ENCODE measurements around the gene RTN4RL2. TPM values are rescaled to one million over a fixed set of nuclear protein-coding genes. Genes with fewer than 3 reads are reported as not detected.
A peak's percentile ranks its signal among the peaks of the same experiment; 100 is the strongest.

Gene RTN4RL2
- total RNA-seq, 4 donors from 2014 or later: 1.2 TPM; not detected in 3

DNA sequence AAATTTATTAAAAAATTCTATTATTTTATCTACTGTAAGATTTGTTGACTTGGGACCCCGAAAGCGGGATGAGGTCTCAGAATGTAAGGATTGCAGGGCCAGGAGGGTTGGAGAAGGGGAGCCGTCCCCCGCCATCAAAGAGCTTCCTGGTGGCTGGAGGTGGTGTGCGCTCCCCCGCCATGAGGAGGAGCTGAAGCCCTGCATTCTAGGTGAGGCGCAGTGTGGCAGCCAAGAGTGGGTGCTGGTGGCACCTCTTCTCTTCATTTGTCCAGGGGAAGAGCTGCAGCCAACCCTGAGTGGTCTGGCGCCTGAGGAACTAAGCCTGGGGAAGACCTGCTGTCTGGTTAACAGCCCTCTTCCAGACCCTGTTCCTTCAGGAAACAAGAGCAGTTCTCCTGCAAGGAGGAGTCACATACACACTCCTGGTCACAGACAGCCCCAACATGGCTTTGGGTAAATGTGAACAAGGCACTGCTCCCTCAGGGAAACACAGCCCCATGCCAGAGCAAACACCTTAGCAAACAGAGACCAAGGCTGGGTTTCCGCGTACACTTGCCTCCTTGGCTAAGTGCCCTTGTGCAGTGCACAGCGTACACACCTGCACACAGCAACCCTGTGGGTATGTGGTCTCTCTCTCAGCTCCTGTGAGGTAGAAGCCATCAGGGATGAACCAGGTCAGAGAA lies 17.3 kb downstream of the RTN4RL2 start:
- H3K9me3 ChIP-seq: no peaks in the 10 kb centered on the region
- no peak overlapping the region for H3K4me3 ChIP-seq
- no peaks in the 10 kb centered on the region for H3K36me3 ChIP-seq
- H3K4me1 ChIP-seq: peaks cover 0 to 26% (median 15%) of the 10 kb centered on the region in 4 donors
- H3K27me3 ChIP-seq: no peaks in the 10 kb centered on the region
- TF ChIP-seq POLR2A (IDR thresholded peaks at IDR 0.05): no peak
- TF ChIP-seq, protein P1, sequence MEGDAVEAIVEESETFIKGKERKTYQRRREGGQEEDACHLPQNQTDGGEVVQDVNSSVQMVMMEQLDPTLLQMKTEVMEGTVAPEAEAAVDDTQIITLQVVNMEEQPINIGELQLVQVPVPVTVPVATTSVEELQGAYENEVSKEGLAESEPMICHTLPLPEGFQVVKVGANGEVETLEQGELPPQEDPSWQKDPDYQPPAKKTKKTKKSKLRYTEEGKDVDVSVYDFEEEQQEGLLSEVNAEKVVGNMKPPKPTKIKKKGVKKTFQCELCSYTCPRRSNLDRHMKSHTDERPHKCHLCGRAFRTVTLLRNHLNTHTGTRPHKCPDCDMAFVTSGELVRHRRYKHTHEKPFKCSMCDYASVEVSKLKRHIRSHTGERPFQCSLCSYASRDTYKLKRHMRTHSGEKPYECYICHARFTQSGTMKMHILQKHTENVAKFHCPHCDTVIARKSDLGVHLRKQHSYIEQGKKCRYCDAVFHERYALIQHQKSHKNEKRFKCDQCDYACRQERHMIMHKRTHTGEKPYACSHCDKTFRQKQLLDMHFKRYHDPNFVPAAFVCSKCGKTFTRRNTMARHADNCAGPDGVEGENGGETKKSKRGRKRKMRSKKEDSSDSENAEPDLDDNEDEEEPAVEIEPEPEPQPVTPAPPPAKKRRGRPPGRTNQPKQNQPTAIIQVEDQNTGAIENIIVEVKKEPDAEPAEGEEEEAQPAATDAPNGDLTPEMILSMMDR (IDR thresholded peaks at IDR 0.05): no peak
- H3K27ac ChIP-seq: no peak overlapping the region
- no peak for DNase-seq

DNA sequence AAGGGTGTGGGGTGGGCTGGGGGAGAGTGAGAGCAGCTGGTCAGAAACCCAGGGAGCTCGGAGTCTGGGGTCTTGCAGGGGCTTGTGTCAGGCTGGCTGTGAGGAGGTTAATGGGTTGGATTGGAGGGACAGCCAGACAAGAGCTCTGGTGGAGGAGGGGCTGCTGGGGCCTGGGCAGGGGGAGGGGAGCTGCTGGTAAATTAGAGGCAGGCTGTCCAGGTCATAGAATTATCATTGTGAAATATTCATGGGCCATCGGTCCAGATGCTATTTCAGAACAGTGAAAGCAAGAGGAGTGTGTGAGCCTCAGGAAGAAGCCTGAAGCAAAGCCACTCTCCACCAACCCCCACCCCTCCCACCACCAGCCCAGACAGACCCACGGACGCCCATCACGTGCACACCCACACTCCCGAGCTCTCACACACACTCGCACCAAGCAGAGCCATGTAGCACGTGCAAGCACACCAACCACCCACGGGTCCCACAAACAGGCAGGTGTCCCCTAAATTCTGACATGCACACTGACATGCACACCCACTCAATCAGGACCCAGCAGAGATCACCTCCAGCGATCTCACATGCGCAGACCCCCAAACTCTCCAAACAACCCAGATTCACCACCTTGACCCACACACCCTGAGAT lies 18.8 kb downstream of the RTN4RL2 start:
- H3K27ac ChIP-seq: no peak overlapping the region
- DNase-seq: no peak

DNA sequence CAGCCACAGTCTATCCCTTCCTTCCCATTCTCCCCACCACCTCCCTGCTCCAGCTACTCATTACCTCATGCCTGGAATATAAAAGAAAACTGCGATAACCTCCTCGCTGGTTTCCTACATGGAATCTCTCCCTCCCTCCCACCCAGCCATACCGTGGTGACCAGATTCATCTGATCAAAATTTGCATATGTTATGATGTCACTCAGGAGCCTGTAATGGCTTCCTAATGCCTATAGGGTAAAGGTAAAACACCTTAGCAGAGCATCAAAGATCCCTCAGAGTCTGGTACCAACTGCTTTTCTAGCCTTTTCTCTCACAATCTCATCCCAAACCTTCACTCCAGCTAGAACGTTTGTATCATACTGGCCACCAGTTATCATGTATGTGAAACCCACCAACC lies 19.6 kb downstream of the RTN4RL2 start:
- Histone ChIP-seq H3K36me3 (peaks cover 0 to 4% (median 0%) of the 10 kb centered on the region in 3 donors), H3K27ac (no peak overlapping the region), H3K27me3 (no peaks in the 10 kb centered on the region), H3K4me3 (no peak overlapping the region), H3K4me1 (peaks cover 0 to 33% (median 23%) of the 10 kb centered on the region in 4 donors), H3K9me3 (no peaks in the 10 kb centered on the region)
- no peak for DNase-seq
- TF ChIP-seq, protein P1 (IDR thresholded peaks at IDR 0.05): no peak
- TF ChIP-seq POLR2A (IDR thresholded peaks at IDR 0.05): no peak

More for the DNA sequence above, 18.8 kb downstream of the RTN4RL2 start:
- H3K4me3 ChIP-seq: no peak overlapping the region
- no peaks in the 10 kb centered on the region for H3K9me3 ChIP-seq
- H3K36me3 ChIP-seq: no peaks in the 10 kb centered on the region
- H3K4me1 ChIP-seq: peaks cover 0 to 32% (median 23%) of the 10 kb centered on the region in 4 donors
- TF ChIP-seq, protein P1 (IDR thresholded peaks at IDR 0.05): no peak
- no peak for TF ChIP-seq POLR2A (IDR thresholded peaks at IDR 0.05)
- no peaks in the 10 kb centered on the region for H3K27me3 ChIP-seq

DNA sequence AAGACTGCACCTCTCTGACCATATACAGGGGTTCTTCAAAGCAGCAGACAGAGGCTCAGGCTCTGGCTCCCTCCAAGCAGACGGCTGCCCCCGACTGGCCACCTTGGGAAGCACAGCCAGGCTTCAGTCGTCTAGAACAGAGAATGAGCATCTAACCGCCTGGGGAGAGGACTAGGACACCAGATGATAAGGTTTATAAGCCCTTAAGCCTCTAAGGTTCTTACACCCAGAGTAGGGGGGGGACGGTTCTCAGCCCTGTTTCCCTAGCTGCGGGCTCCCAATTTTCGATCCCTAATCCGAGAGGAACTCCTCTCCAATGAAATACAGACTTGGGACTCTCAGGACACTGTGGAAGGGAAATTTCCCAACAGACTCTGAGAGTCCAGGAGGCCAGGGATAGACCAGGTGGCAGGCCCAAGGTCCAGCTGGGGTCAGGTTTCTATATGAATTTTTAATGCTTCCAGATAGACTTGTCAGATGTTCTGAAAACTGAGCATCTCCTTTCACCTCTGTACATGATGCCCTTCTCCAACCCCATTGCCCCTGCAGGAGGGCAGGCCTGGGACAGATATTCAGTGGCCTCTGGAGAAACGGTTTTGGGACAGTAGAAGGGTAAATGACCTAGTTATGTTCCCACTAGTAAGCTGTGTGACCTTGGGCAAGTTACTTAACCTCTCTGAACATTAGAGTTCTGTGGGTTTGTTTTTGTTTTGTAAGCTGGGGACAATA lies 20.2 kb downstream of the RTN4RL2 start:
- DNase-seq: peak; percentile 49 to 80 (median 75)
- peaks cover 0 to 32% (median 22%) of the 10 kb centered on the region in 4 donors for H3K4me1 ChIP-seq
- H3K27me3 ChIP-seq: no peaks in the 10 kb centered on the region
- H3K27ac ChIP-seq: no peak overlapping the region
- H3K36me3 ChIP-seq: peaks cover 0 to 8% (median 0%) of the 10 kb centered on the region in 3 donors
- no peaks in the 10 kb centered on the region for H3K9me3 ChIP-seq
- no peak for TF ChIP-seq POLR2A (IDR thresholded peaks at IDR 0.05)
- TF ChIP-seq, protein P1 (IDR thresholded peaks at IDR 0.05): peak in 5 of 6 experiments; percentile 37 to 62 (median 58)
- no peak overlapping the region for H3K4me3 ChIP-seq

DNA sequence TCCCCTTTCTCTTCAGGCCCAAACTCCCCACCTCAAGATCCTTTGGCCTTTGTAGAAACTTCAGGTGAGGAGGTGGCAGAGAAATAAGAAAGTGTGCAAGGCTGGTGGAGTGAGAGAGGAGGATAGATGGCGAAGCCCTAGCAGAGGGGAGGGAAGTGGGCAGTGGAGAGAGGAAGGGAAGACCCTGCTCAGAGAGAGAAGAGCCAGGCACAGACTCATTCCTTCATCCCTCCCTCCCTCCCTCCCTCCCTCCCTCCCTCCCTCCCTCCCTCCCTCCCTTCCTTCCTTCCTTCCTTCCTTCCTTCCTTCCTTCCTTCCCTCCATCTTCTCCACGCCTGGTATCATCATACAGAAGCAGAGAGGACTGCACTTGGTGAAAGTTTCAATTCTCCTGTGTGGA lies 21.0 kb downstream of the RTN4RL2 start:
- Histone ChIP-seq H3K27me3 (no peaks in the 10 kb centered on the region), H3K27ac (no peak overlapping the region), H3K4me3 (no peak overlapping the region), H3K9me3 (no peaks in the 10 kb centered on the region), H3K36me3 (peaks cover 0 to 10% (median 0%) of the 10 kb centered on the region in 3 donors), H3K4me1 (peaks cover 0 to 25% (median 14%) of the 10 kb centered on the region in 4 donors)
- no peak for TF ChIP-seq POLR2A (IDR thresholded peaks at IDR 0.05)
- TF ChIP-seq, protein P1 (IDR thresholded peaks at IDR 0.05): no peak
- no peak for DNase-seq
